MCF 10A (cell line): Measurements from ENCODE around the gene CEP170B. TPM values are rescaled to one million over a fixed set of nuclear protein-coding genes. Genes with fewer than 3 reads are reported as not detected.

ENCODE experiments used
- BruUV-seq: library from RNA; stranded (reverse); fragments of 400-500 nt; replicated peaks from 2 replicates; lab custom pipeline; 2021; lab: Mats Ljungman, UMichigan
- CTCF ChIA-PET: fragments of 300-600 bp; sonication (Branson Sonifier 250); formaldehyde crosslinking; extraction: SDS; loops from one replicate; lab custom pipeline; 2021; ENCODE audit warnings: antibody characterized with exemption, inconsistent platforms; lab: Yijun Ruan, JAX
- POLR2A ChIA-PET: fragments of 300-600, 350-650 bp; sonication (Branson Sonifier 250); formaldehyde crosslinking; extraction: SDS; loops from one replicate; lab custom pipeline; 2020; ENCODE audit warnings: antibody characterized with exemption, inconsistent platforms; lab: Yijun Ruan, JAX
- DNase-seq: peaks from one replicate; pipeline ENCODE4 v3.0.0-alpha.2; 2018; ENCODE audit not compliant: unreplicated experiment
- H3K27ac Mint-ChIP-seq: one replicate; pipeline ENCODE4 v1.8.0; 2022; ENCODE audit warnings: mild to moderate bottlenecking, low read depth, mixed read lengths; ENCODE audit not compliant: unreplicated experiment
- H3K27me3 Mint-ChIP-seq: one replicate; pipeline ENCODE4 v1.8.0; 2022; ENCODE audit warnings: mixed read lengths; ENCODE audit not compliant: insufficient read depth, unreplicated experiment
- H3K36me3 Mint-ChIP-seq: one replicate; pipeline ENCODE4 v1.8.0; 2022; ENCODE audit warnings: mild to moderate bottlenecking, moderate library complexity, mixed read lengths; ENCODE audit not compliant: insufficient read depth, unreplicated experiment
- H3K4me1 Mint-ChIP-seq: one replicate; pipeline ENCODE4 v1.8.0; 2022; ENCODE audit warnings: mixed read lengths; ENCODE audit not compliant: insufficient read depth, unreplicated experiment
- H3K4me3 Mint-ChIP-seq: one replicate; pipeline ENCODE4 v1.8.0; 2022; ENCODE audit warnings: mild to moderate bottlenecking, moderate library complexity, mixed read lengths; ENCODE audit not compliant: unreplicated experiment
- H3K9me3 Mint-ChIP-seq: one replicate; pipeline ENCODE4 v1.8.0; 2022; ENCODE audit warnings: mixed read lengths; ENCODE audit not compliant: unreplicated experiment
- intact Hi-C: fragments of 100-400 bp; cut with micrococcal nuclease; formaldehyde crosslinking; loops from 2 replicates; pipeline ENCODE4 v1.14.1; 2022
- total RNA-seq: library from RNA; stranded (reverse); gene quantifications from 2 replicates; pipeline ENCODE4 v1.2.3, GENCODE V29; 2022
- TF ChIP-seq, protein P1 (sequence below): fragments of 200-600 bp; IDR thresholded peaks from one replicate; pipeline ENCODE4 v1.8.0; 2022; ENCODE audit warnings: antibody characterized with exemption, mild to moderate bottlenecking; ENCODE audit not compliant: unreplicated experiment

The CEP170B gene
- total RNA-seq, 1 experiment from 2014 or later = 77.4 TPM

DNA sequence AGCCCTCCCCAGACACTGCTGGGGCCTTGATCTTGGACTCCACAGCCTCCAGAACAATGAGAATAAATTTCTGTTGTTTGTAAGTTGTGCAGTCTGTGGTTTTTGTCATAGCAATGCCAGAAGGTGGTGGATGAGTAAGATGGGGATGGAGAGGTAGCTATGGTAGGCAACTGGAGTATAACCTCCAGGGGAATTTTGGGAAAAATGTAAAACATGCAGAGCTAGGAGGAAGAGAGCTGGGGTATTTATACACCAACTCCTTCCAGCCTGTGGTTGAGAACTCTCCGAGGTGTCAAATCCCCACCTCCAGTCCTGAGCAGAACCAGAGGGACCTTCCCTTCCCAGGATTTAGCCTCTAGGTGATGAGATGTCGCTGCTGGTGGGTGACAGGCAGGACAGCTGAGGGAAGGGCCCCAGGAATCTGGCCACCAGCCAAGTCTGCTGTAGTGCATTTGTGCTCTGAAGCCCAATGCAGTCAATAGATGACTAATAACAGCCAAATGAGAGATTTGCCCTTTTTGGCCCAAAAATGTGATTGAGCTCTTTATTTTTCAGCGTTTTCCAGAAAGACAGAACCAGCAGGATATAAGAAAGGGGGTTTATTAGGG is 19.1 kb upstream of the CEP170B start:
- POLR2A ChIA-PET = interaction anchor here (0.6 to 1.5 kb wide), 4 partner anchors 7 to 123 kb away, joined by 3 to 4 read pairs (median 4); partner anchors contain the start of gene AKT1
- BruUV-seq = no TSS peak
- no peak for DNase-seq
- intact Hi-C loops = no loop called here
- Mint-ChIP-seq H3K27me3 (peaks cover 49% of the 10 kb centered on the region), H3K27ac (no peak overlapping the region), H3K9me3 (peaks cover 6% of the 10 kb centered on the region), H3K36me3 (no peaks in the 10 kb centered on the region), H3K4me3 (no peak overlapping the region), H3K4me1 (no peaks in the 10 kb centered on the region)
- TF ChIP-seq, protein P1, sequence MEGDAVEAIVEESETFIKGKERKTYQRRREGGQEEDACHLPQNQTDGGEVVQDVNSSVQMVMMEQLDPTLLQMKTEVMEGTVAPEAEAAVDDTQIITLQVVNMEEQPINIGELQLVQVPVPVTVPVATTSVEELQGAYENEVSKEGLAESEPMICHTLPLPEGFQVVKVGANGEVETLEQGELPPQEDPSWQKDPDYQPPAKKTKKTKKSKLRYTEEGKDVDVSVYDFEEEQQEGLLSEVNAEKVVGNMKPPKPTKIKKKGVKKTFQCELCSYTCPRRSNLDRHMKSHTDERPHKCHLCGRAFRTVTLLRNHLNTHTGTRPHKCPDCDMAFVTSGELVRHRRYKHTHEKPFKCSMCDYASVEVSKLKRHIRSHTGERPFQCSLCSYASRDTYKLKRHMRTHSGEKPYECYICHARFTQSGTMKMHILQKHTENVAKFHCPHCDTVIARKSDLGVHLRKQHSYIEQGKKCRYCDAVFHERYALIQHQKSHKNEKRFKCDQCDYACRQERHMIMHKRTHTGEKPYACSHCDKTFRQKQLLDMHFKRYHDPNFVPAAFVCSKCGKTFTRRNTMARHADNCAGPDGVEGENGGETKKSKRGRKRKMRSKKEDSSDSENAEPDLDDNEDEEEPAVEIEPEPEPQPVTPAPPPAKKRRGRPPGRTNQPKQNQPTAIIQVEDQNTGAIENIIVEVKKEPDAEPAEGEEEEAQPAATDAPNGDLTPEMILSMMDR = no peak
- CTCF ChIA-PET = interaction anchor here (0.5 kb wide), 1 partner anchor 947 kb away, joined by 4 read pairs; no protein-coding TSS in a partner anchor

DNA sequence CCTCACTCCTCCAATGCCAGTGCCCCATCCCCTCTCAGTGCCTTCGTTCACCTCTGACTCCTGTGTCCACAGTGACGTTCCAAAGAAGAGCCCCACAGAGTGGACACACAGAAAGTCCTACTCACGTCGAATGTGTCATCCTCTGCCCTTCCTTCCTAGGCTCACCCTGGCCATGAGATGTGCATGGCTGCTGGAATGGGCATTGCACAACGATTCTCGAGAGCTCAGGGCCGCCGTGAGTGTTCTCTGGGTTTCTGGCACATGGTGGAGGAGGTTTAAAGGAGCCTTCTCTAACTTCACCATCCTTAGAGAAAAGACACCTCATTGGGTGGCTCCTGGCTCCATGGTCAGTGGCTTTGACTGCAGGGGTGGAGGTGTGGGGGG is 12.8 kb upstream of the CEP170B start:
- intact Hi-C loops = no loop called here
- no peaks in the 10 kb centered on the region for H3K4me1 Mint-ChIP-seq
- ChIA-PET CTCF (interaction anchor here (1.1 kb wide), 1 partner anchor 116 kb away, joined by 3 read pairs; no protein-coding TSS in a partner anchor), POLR2A (interaction anchor here (0.7 to 1.5 kb wide), 3 partner anchors 7 to 35 kb away, joined by 3 to 10 read pairs (median 4); partner anchors contain the start of gene CEP170B)
- H3K9me3 Mint-ChIP-seq = no peaks in the 10 kb centered on the region
- H3K27ac Mint-ChIP-seq = no peak overlapping the region
- TF ChIP-seq, protein P1 = no peak
- no peak for DNase-seq
- H3K36me3 Mint-ChIP-seq = no peaks in the 10 kb centered on the region
- H3K4me3 Mint-ChIP-seq = no peak overlapping the region
- no peaks in the 10 kb centered on the region for H3K27me3 Mint-ChIP-seq
- BruUV-seq = no TSS peak

DNA sequence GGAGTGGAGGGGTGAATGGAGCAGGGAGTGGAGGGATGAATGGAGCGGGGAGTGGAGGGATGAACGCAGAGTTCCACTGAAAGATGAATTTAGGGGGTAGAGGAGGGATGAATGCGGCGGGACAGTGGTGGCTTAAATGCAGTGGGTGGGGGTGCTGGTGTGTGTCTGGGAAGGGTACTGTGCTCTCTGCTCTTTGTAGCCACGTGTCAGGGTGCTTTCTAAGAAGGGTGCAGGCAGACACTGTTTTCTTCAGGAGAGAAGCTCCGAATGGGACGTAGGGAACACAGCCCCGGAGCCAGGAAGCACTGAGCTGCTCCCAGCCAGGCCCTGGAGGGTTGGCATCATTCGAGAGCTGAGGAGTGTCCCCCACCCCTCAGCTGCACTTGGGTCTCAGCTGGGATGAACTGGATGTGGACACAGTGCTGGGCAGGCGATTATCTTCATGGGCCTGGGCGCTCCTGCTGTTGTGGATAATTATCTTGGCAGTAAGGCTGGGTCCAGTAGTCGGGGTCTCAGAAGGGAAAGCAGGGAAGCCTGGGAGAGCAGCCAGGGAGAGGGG is 9.5 kb upstream of the CEP170B start:
- Mint-ChIP-seq H3K4me1 (no peaks in the 10 kb centered on the region), H3K4me3 (no peak overlapping the region), H3K36me3 (no peaks in the 10 kb centered on the region), H3K27ac (no peak overlapping the region), H3K9me3 (no peaks in the 10 kb centered on the region), H3K27me3 (no peaks in the 10 kb centered on the region)
- no TSS peak for BruUV-seq
- CTCF ChIA-PET = interaction anchor here (1.1 kb wide), 1 partner anchor 25 kb away, joined by 3 read pairs; no protein-coding TSS in a partner anchor
- intact Hi-C loops = no loop called here
- TF ChIP-seq, protein P1 = no peak
- POLR2A ChIA-PET = no interaction called here
- no peak for DNase-seq

DNA sequence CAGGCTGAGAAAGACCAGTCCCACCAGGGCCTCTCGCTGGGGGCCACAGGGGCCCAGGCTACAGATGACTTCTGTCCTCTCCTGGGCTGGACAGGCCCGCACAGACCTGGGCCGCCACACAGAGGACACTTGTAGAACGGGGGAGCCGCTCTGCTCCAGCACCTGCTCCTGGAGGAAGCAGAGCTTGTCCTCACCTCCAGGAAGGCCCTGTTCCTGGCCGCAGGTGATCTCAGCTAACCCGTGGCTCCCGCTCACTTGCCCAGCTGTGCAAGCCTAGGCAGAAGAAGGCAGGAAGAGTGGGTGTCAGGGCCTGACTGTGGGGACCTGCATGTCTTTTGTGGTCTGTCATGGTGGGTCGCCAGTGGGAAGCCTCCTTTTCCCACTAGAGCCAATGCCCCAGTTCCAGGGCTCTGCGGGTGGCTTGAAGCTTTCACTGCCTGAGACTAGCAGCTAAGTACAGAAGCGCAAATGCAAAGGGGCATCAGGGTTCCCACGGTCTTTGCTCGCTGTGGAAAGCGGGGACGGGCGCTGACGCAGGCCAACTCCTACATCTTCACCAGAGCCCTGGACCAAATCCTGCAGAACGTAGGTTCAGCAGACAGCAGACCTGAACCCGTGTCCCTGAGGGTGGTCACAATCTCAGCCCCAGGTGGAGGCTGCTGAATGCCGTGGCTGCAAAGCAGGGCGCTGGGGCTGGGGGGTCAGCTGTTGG is 8.8 kb upstream of the CEP170B start:
- no TSS peak for BruUV-seq
- CTCF ChIA-PET = interaction anchor here (1.1 kb wide), 2 partner anchors 25 to 761 kb away, joined by 3 read pairs; no protein-coding TSS in a partner anchor
- H3K4me1 Mint-ChIP-seq = no peaks in the 10 kb centered on the region

More for the DNA sequence above, 8.8 kb upstream of the CEP170B start:
- Mint-ChIP-seq H3K36me3 (no peaks in the 10 kb centered on the region), H3K27me3 (no peaks in the 10 kb centered on the region), H3K27ac (no peak overlapping the region), H3K9me3 (no peaks in the 10 kb centered on the region), H3K4me3 (no peak overlapping the region)
- DNase-seq = no peak
- POLR2A ChIA-PET = no interaction called here
- TF ChIP-seq, protein P1 = no peak
- intact Hi-C loops = no loop called here
